GM18858 (cell line): ENCODE data around the gene CARHSP1.
"Not testable (repeated sequence)": the region's sequence is repeated elsewhere in the genome, so short reads cannot be mapped to it uniquely, and the experiment has no call there.

Experiments used
- ATAC-seq: cut with Tn5 transposase; IDR thresholded peaks from one replicate; pipeline ENCODE4 v1.9.1; 2021; ENCODE audit not compliant: unreplicated experiment

Gene CARHSP1

GRCh38 chr16:8836797-8837196, 32.0 kb downstream of the CARHSP1 start:
- ATAC-seq = not testable (repeated sequence)

- no peak for ATAC-seq
Observed at GRCh38 chr16:8832717-8833105, 36.1 kb downstream of the CARHSP1 start.

GRCh38 chr16:8831871-8832716, 36.7 kb downstream of the CARHSP1 start:
- no peak for ATAC-seq

GRCh38 chr16:8831450-8831849, 37.4 kb downstream of the CARHSP1 start:
- ATAC-seq = no peak

- no peak for ATAC-seq
Observed at GRCh38 chr16:8828541-8829165, 40.2 kb downstream of the CARHSP1 start.

- ATAC-seq = no peak
Observed at GRCh38 chr16:8826278-8826879, 42.4 kb downstream of the CARHSP1 start.

GRCh38 chr16:8822403-8822802, 46.4 kb downstream of the CARHSP1 start:
- no peak for ATAC-seq

- no peak for ATAC-seq
Observed at GRCh38 chr16:8819411-8820034, 49.3 kb downstream of the CARHSP1 start.

GRCh38 chr16:8818504-8819270, 50.1 kb downstream of the CARHSP1 start:
- peak; percentile 90 for ATAC-seq

- no peak for ATAC-seq
Observed at GRCh38 chr16:8816967-8817655, 51.7 kb downstream of the CARHSP1 start.

GRCh38 chr16:8814095-8814806, 54.6 kb downstream of the CARHSP1 start:
- no peak for ATAC-seq

GRCh38 chr16:8812162-8812843, 56.5 kb downstream of the CARHSP1 start:
- no peak for ATAC-seq

- no peak for ATAC-seq
Observed at GRCh38 chr16:8808613-8809353, 60.0 kb downstream of the CARHSP1 start.

GRCh38 chr16:8808009-8808408, 60.8 kb downstream of the CARHSP1 start:
- no peak for ATAC-seq

- ATAC-seq = no peak
Observed at GRCh38 chr16:8807189-8807588, 61.6 kb downstream of the CARHSP1 start.

- no peak for ATAC-seq
Observed at GRCh38 chr16:8806272-8806983, 62.4 kb downstream of the CARHSP1 start.

- ATAC-seq = no peak
Observed at GRCh38 chr16:8804313-8804712, 64.5 kb downstream of the CARHSP1 start.

- not testable (repeated sequence) for ATAC-seq
Observed at GRCh38 chr16:8803733-8804132, 65.1 kb downstream of the CARHSP1 start.
